Ishikawa (cell line): ENCODE results near the gene LRRC26.

Source experiments
- CEBPB ChIP-seq: IDR thresholded peaks from 2 replicates; pipeline ENCODE4 v1.6.1; 2012
- CREB1 ChIP-seq: IDR thresholded peaks from 2 replicates; pipeline ENCODE4 v1.6.1; 2012; ENCODE audit warnings: low read depth
- EGR1 ChIP-seq: IDR thresholded peaks from 2 replicates; pipeline ENCODE4 v1.6.1; 2012
- EP300 ChIP-seq: IDR thresholded peaks from 2 replicates; pipeline ENCODE4 v1.6.1; 2012; ENCODE audit warnings: borderline replicate concordance
- FOXM1 ChIP-seq: IDR thresholded peaks from 2 replicates; pipeline ENCODE4 v1.6.1; 2012; ENCODE audit warnings: low read depth, borderline replicate concordance
- MAX ChIP-seq: IDR thresholded peaks from 2 replicates; pipeline ENCODE4 v1.6.1; 2012
- NFIC ChIP-seq: IDR thresholded peaks from 2 replicates; pipeline ENCODE4 v1.6.1; 2012
- RAD21 ChIP-seq: IDR thresholded peaks from 2 replicates; pipeline ENCODE4 v1.6.1; 2012; ENCODE audit warnings: low read depth
- TAF1 ChIP-seq: IDR thresholded peaks from 2 replicates; pipeline ENCODE4 v1.6.1; 2012; ENCODE audit warnings: low read depth, mild to moderate bottlenecking
- TCF12 ChIP-seq: IDR thresholded peaks from 2 replicates; pipeline ENCODE4 v1.6.1; 2012; ENCODE audit warnings: low read depth
- TEAD4 ChIP-seq: IDR thresholded peaks from 2 replicates; pipeline ENCODE4 v1.6.1; 2012
- YY1 ChIP-seq: IDR thresholded peaks from 2 replicates; pipeline ENCODE4 v1.6.1; 2012; ENCODE audit warnings: low read depth
- ZBTB7A ChIP-seq: IDR thresholded peaks from 2 replicates; pipeline ENCODE4 v1.6.1; 2012; ENCODE audit warnings: low read depth
- TF ChIP-seq, protein P1 (sequence below): IDR thresholded peaks from 2 replicates; pipeline ENCODE4 v1.6.1; 2012
- TF ChIP-seq, protein P2 (sequence below): IDR thresholded peaks from 2 replicates; pipeline ENCODE4 v1.6.1; 2012; ENCODE audit warnings: low read depth, mild to moderate bottlenecking

Gene LRRC26

GRCh38 chr9:137216188-137216965, 46.5 kb upstream of the LRRC26 start:
- TF ChIP-seq, protein P1, sequence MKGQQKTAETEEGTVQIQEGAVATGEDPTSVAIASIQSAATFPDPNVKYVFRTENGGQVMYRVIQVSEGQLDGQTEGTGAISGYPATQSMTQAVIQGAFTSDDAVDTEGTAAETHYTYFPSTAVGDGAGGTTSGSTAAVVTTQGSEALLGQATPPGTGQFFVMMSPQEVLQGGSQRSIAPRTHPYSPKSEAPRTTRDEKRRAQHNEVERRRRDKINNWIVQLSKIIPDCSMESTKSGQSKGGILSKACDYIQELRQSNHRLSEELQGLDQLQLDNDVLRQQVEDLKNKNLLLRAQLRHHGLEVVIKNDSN, result no peak
- TF ChIP-seq FOXM1 (no peak), YY1 (no peak), EP300 (no peak), TEAD4 (no peak)

DNA sequence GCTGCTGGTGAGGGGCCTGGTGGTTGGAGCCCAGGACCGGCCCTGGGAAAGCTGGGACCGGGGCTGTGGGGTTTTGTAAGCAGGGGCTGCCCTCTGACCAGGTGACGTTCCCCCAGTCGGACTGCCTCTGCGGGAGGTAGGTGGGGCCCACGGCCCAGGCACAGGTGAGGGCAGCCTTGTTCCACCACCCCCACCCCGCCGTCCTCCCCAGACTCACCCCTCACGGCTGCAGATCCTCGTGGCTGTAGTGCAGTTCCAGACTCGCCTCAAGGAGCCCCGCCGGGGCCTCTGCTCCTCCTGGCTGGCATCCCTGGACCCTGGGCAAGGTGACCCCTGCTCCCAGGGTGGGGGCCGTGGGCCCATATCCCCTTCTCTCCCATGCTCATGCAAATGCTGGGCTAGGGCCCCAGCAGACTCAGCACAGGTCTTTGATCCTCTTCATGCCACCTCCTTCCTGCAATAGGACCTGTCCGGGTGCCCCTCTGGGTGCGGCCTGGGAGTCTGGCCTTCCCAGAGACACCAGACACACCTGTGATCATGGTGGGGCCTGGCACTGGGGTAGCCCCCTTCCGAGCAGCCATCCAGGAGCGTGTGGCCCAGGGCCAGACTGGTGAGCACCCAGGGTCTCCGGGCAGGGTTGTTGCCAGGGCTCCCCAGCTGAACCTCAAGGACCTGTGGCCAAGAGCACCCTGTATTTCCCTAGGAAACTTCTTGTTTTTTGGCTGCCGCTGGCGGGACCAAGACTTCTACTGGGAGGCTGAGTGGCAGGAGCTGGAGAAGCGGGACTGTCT, 45.5 kb upstream of the LRRC26 start:
- TF ChIP-seq CREB1 (no peak), EP300 (no peak)

DNA sequence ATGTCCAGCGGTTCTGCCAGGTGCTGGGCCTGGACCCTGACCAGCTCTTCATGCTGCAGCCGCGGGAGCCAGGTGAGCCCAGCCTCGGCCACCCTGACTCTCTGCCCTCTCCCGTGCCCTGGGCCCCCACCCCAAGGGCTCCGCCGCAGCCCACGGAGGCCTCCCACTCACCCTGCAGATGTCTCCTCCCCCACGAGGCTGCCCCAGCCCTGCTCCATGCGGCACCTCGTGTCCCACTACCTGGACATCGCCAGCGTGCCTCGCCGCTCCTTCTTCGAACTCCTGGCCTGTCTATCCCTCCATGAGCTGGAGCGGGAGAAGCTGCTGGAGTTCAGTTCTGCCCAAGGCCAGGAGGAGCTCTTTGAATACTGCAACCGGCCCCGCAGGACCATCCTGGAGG, 44.8 kb upstream of the LRRC26 start:
- TF ChIP-seq TCF12, result no peak
- TF ChIP-seq RAD21, result no peak
- TF ChIP-seq CREB1, result no peak
- TF ChIP-seq TAF1, result no peak
- TF ChIP-seq, protein P2, sequence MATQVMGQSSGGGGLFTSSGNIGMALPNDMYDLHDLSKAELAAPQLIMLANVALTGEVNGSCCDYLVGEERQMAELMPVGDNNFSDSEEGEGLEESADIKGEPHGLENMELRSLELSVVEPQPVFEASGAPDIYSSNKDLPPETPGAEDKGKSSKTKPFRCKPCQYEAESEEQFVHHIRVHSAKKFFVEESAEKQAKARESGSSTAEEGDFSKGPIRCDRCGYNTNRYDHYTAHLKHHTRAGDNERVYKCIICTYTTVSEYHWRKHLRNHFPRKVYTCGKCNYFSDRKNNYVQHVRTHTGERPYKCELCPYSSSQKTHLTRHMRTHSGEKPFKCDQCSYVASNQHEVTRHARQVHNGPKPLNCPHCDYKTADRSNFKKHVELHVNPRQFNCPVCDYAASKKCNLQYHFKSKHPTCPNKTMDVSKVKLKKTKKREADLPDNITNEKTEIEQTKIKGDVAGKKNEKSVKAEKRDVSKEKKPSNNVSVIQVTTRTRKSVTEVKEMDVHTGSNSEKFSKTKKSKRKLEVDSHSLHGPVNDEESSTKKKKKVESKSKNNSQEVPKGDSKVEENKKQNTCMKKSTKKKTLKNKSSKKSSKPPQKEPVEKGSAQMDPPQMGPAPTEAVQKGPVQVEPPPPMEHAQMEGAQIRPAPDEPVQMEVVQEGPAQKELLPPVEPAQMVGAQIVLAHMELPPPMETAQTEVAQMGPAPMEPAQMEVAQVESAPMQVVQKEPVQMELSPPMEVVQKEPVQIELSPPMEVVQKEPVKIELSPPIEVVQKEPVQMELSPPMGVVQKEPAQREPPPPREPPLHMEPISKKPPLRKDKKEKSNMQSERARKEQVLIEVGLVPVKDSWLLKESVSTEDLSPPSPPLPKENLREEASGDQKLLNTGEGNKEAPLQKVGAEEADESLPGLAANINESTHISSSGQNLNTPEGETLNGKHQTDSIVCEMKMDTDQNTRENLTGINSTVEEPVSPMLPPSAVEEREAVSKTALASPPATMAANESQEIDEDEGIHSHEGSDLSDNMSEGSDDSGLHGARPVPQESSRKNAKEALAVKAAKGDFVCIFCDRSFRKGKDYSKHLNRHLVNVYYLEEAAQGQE, result no peak
- no peak for TF ChIP-seq MAX
- TF ChIP-seq ZBTB7A, result no peak
- TF ChIP-seq TEAD4, result no peak
- no peak for TF ChIP-seq EP300
- TF ChIP-seq EGR1, result no peak
- no peak for TF ChIP-seq NFIC
- TF ChIP-seq, protein P1, result no peak
- no peak for TF ChIP-seq CEBPB
- TF ChIP-seq YY1, result no peak
- TF ChIP-seq FOXM1, result no peak

DNA sequence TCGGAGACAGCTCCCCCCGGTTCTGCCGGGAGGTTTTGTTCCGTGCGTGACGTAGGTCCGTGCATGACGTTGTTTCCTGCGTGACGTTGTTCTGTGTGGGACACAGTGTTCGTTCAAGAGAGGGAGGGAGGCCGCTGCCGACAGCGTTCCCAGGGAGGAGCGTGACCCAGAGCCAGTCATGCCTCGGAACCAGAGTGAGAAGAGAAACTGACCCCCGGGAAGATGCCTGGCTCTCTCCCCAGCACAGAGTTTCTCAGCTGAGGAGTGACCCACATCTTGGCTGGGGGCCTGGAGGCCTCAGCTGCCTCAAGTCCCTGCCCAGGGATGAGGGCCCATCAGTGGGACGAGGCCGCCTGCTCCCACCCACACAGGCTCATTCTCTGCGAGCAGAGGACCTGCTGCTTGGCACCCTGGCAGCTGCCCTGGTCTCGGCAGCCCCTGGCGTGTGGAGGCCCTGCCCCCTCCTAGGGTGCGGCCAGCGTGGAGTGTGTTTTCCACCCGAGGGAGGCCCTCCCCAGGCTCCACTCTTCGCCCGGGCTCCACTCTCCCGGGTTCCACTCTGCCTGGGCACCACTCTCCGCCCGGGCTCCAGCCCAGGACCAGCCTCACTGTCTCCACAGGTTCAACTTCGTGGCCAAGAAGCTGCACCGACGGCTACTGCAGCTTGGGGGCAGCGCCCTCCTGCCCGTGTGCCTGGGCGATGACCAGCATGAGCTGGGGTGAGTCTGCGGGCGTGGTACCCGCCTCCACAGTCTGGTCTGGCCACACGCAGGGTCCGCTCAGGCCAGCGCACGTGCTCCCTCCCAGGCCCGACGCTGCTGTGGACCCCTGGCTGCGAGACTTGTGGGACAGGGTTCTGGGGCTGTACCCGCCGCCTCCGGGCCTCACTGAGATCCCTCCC, 43.6 kb upstream of the LRRC26 start:
- TF ChIP-seq NFIC (no peak), RAD21 (peak; percentile 30; the same call in 1 of the 2 replicates), EP300 (no peak)

DNA sequence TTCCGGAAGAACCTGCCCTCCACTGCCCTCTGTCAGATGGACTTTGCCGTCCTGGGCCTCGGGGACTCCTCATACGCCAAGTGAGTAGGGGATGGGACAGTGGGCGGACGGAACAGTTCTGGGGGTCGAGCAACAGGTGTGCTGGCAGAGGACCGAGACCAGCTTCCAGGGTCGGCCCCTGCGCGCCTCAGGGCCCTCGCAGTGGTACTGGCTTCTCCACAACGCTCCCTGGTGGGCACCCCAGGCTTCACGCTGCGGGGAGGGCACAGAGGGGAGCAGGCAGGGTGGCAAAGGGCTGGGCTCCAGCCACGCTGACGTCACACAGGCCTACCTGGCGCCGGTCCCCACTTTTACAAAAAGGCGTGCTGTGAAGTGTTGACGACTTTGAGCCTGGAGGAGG, 42.7 kb upstream of the LRRC26 start:
- TF ChIP-seq RAD21 (no peak), ZBTB7A (no peak), NFIC (no peak), TAF1 (no peak), MAX (no peak), CEBPB (no peak), EP300 (no peak), YY1 (no peak)
- TF ChIP-seq, protein P2, result no peak

DNA sequence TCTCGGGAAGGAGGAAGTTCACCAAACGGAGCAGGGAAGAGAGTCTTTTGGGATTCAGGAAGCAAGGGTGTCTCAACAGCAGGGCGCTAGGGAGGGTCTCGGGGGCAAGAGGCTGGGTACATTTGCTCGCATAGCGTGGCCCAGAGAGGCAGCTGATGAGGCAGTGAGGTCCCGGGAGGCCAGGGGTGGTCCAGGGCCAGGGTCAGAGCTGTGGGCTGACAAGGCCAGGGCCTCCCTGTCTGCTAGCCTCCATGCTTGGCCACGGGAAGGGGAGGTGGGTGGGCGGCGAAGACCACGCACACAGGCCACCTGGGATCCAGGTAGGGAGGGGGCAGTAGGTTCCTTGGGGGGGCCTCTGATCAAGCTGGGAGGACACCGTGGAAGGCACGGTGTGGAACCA, 41.7 kb upstream of the LRRC26 start:
- no peak for TF ChIP-seq RAD21
- no peak for TF ChIP-seq FOXM1
- TF ChIP-seq CREB1, result no peak
- TF ChIP-seq, protein P1, result no peak
- TF ChIP-seq EP300, result no peak
- no peak for TF ChIP-seq TAF1
- TF ChIP-seq CEBPB, result no peak
- TF ChIP-seq, protein P2, result no peak
- no peak for TF ChIP-seq NFIC
- TF ChIP-seq TCF12, result no peak
- TF ChIP-seq ZBTB7A, result no peak
- TF ChIP-seq YY1, result no peak
